Thoracic aorta (tissue), 2 donors: ENCODE data around the gene MGAT5. TPM values are rescaled to one million over a fixed set of nuclear protein-coding genes. Genes with fewer than 3 reads are reported as not detected.
A peak's percentile ranks its signal among the peaks of the same experiment; 100 is the strongest.

Experiments
- ATAC-seq: fragments of 150-250 bp; one replicate; pipeline ENCODE4 v1.8.0; 2017; ENCODE audit warnings: low read depth; ENCODE audit not compliant: insufficient number of reproducible peaks, low FRiP score
- DNase-seq: peaks from one replicate; pipeline ENCODE4 v3.0.0-alpha.2; 2020; ENCODE audit warnings: low spot score
- H3K27ac ChIP-seq, 2 donors: fragments of 200-600 bp; sonication (generic); 1 replicate in 1 of 2; 2 replicates in 1 of 2; pipeline ENCODE4 v1.5.1; 2016; ENCODE audit warnings: mild to moderate bottlenecking in 2 of 2, moderate library complexity in 2 of 2
- H3K27me3 ChIP-seq: fragments of 200-600 bp; sonication (generic); replicated peaks from 2 replicates; pipeline ENCODE4 v1.6.0; 2016; ENCODE audit warnings: mild to moderate bottlenecking; ENCODE audit not compliant: insufficient read depth
- H3K36me3 ChIP-seq: fragments of 200-600 bp; sonication (generic); one replicate; pipeline ENCODE4 v1.5.1; 2016
- H3K4me1 ChIP-seq, 2 donors: fragments of 200-600 bp; sonication (generic); 1 replicate in 1 of 2; 2 replicates in 1 of 2; pipeline versions ENCODE4 v1.5.1 to v1.6.0; 2016; ENCODE audit warnings: low read depth in 2 of 2, mild to moderate bottlenecking in 1 of 2; ENCODE audit not compliant: control insufficient read depth in 1 of 2
- H3K4me3 ChIP-seq: fragments of 200-600 bp; sonication (generic); 2 replicates; pipeline ENCODE4 v1.5.1; 2016; ENCODE audit warnings: mild to moderate bottlenecking
- H3K9me3 ChIP-seq: fragments of 200-600 bp; sonication (generic); 2 replicates; pipeline ENCODE4 v1.5.1; 2016
- CTCF ChIP-seq: fragments of 200-600 bp; sonication (generic); IDR thresholded peaks from one replicate; pipeline ENCODE4 v1.5.1; 2019; ENCODE audit warnings: antibody characterized with exemption
- total RNA-seq, 2 donors: library from RNA; depleted of rRNA; stranded (reverse); fragments of >200 nt; gene quantifications; one replicate each; pipeline versions ENCODE4 v1.1.0 to v1.2.3, GENCODE V29; 2016

Gene MGAT5
- total RNA-seq, 2 donors from 2014 or later = 43.9 to 95.3 TPM

DNA sequence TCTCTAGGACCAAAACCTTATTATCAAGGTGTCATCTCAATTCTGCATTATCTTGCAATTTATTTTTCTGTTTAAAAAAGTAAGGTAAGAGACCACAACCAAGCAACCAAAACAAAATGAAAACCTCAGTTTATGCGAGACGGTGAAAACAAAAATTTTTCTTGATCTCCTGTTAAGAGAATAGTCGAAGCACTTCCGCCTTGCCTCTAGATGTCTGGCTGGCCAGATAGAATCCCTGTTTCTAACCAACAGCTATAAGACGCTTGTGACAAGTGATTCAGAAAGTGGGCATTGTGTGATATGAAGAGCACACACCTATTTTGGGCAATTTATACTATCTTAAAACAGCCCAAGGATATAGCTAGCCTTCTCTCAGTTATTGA is 51.2 kb downstream of the MGAT5 start:
- Histone ChIP-seq H3K36me3 (no peaks in the 10 kb centered on the region), H3K9me3 (no peaks in the 10 kb centered on the region), H3K27me3 (no peaks in the 10 kb centered on the region), H3K4me1 (peaks cover 16 to 29% of the 10 kb centered on the region in 2 donors), H3K4me3 (no peak overlapping the region), H3K27ac (no peak overlapping the region)
- DNase-seq (no peak), ATAC-seq (no peak)
- no peak for TF ChIP-seq CTCF

GRCh38 chr2:134306521-134306920 is 52.6 kb downstream of the MGAT5 start:
- no peaks in the 10 kb centered on the region for H3K36me3 ChIP-seq
- peaks cover 18 to 33% of the 10 kb centered on the region in 2 donors for H3K4me1 ChIP-seq
- H3K9me3 ChIP-seq = no peaks in the 10 kb centered on the region
- no peak for TF ChIP-seq CTCF
- H3K27ac ChIP-seq = no peak overlapping the region
- DNase-seq = no peak
- no peak overlapping the region for H3K4me3 ChIP-seq
- no peaks in the 10 kb centered on the region for H3K27me3 ChIP-seq
- ATAC-seq = no peak

- DNase-seq (no peak), ATAC-seq (no peak)
- Histone ChIP-seq H3K9me3 (no peaks in the 10 kb centered on the region), H3K27ac (no peak overlapping the region), H3K27me3 (no peaks in the 10 kb centered on the region), H3K4me1 (peaks cover 10 to 28% of the 10 kb centered on the region in 2 donors), H3K4me3 (no peak overlapping the region), H3K36me3 (no peaks in the 10 kb centered on the region)
- TF ChIP-seq CTCF = no peak
Observed at GRCh38 chr2:134307334-134307733, 53.5 kb downstream of the MGAT5 start.

GRCh38 chr2:134308474-134309385 is 54.9 kb downstream of the MGAT5 start:
- Histone ChIP-seq H3K4me1 (peaks cover 10 to 23% of the 10 kb centered on the region in 2 donors), H3K27me3 (no peaks in the 10 kb centered on the region), H3K9me3 (no peaks in the 10 kb centered on the region), H3K36me3 (no peaks in the 10 kb centered on the region), H3K27ac (no peak overlapping the region), H3K4me3 (no peak overlapping the region)
- no peak for ATAC-seq
- no peak for TF ChIP-seq CTCF
- DNase-seq = no peak

DNA sequence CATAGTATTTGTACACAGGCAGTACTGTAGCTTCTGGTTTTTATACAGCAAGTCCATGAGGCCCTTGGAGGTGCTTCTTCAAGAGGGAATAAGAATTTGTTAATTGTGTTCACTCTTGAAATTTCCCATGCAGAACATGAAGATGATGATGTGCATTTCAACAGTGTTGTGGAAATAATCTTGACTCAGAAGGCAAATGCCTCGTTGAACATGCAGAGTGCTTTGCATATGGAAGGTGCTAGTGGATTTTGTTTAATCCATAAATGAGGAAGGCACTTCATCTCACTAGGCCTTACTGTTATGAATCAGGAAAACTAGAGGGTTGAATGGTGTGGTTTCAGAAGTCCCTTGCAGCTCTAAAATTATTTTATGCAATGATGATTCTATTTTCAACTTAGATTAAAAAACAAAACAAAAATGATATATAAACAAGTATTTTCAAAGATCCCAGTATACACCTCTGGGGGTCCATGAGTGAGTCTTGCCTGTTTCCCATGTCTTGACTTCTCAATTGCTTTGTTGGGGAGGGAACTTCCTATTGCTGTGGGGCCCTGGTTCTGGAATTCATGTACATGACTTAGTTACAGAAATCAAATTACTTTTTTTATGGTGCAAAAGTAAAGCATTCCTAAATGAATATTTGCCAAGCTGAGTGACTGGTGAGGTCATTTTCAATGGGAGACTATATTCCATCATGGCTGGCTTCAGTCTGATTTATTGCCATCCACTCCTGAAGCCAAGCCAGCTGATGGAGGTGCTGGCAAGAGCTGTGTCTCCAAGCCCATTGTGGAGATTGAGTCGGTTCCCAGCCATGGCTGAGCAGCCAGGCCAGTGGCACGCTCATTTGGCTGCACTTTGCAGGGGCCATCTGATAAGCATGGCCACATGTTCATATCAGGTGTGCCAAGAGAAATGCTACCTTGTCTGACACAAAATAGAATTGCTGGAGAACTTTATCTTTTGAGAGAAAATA is 56.5 kb downstream of the MGAT5 start:
- Histone ChIP-seq H3K9me3 (no peaks in the 10 kb centered on the region), H3K36me3 (no peaks in the 10 kb centered on the region), H3K27me3 (no peaks in the 10 kb centered on the region), H3K4me1 (peaks cover 10 to 33% of the 10 kb centered on the region in 2 donors), H3K4me3 (no peak overlapping the region), H3K27ac (no peak overlapping the region)
- no peak for TF ChIP-seq CTCF
- ATAC-seq = peak; percentile 56
- DNase-seq = peak; percentile 19
